ENCODE results near the gene FAM83F.

- TF ChIP-seq CTCF (IDR thresholded peaks at IDR 0.05) (no peak), POLR2A (IDR thresholded peaks at IDR 0.05) (no peak)
Observed at GRCh38 chr22:39958009-39958711, 36.6 kb upstream of the FAM83F start.
